ENCODE data around the gene SHC2.

DNA sequence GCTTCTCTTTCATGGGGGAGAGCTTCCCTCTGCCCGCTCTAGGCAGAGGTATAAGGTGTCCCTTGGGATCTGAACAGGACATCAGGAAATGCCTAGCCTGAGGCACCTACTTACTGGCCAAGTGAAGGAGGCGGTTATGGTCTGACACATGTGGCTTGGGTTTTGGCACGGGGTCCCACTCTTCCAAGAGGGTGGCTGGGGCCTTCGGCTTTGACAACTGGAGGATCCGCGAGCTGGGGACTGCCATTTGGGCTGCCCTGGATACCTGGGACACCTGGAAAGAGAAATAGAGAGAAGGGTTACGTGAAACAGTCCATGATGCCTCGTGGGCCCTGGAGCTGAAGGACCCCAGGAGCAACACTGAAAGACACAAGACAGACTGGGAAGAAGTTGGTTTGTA lies 93.9 kb downstream of the SHC2 start:
- TF ChIP-seq, protein P1, sequence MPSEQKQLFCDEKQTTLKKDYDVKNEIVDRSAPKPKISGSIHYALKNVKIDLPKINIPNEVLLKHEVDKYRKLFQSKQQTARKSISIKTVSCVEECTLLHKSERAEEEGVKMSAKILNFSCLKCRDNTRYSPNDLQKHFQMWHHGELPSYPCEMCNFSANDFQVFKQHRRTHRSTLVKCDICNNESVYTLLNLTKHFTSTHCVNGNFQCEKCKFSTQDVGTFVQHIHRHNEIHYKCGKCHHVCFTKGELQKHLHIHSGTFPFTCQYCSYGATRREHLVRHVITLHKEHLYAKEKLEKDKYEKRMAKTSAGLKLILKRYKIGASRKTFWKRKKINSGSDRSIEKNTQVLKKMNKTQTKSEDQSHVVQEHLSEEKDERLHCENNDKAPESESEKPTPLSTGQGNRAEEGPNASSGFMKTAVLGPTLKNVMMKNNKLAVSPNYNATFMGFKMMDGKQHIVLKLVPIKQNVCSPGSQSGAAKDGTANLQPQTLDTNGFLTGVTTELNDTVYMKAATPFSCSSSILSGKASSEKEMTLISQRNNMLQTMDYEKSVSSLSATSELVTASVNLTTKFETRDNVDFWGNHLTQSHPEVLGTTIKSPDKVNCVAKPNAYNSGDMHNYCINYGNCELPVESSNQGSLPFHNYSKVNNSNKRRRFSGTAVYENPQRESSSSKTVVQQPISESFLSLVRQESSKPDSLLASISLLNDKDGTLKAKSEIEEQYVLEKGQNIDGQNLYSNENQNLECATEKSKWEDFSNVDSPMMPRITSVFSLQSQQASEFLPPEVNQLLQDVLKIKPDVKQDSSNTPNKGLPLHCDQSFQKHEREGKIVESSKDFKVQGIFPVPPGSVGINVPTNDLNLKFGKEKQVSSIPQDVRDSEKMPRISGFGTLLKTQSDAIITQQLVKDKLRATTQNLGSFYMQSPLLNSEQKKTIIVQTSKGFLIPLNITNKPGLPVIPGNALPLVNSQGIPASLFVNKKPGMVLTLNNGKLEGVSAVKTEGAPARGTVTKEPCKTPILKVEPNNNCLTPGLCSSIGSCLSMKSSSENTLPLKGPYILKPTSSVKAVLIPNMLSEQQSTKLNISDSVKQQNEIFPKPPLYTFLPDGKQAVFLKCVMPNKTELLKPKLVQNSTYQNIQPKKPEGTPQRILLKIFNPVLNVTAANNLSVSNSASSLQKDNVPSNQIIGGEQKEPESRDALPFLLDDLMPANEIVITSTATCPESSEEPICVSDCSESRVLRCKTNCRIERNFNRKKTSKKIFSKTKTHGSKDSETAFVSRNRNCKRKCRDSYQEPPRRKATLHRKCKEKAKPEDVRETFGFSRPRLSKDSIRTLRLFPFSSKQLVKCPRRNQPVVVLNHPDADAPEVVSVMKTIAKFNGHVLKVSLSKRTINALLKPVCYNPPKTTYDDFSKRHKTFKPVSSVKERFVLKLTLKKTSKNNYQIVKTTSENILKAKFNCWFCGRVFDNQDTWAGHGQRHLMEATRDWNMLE (tag by site-specific recombination; conservative IDR thresholded peaks at IDR 0.05; ENCODE audit: low read depth), result no peak
- TF ChIP-seq, protein P2, sequence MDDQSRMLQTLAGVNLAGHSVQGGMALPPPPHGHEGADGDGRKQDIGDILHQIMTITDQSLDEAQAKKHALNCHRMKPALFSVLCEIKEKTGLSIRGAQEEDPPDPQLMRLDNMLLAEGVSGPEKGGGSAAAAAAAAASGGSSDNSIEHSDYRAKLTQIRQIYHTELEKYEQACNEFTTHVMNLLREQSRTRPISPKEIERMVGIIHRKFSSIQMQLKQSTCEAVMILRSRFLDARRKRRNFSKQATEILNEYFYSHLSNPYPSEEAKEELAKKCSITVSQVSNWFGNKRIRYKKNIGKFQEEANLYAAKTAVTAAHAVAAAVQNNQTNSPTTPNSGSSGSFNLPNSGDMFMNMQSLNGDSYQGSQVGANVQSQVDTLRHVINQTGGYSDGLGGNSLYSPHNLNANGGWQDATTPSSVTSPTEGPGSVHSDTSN (CRISPR knock-in tag; IDR thresholded peaks at IDR 0.05), result no peak
- TF ChIP-seq, protein P3, sequence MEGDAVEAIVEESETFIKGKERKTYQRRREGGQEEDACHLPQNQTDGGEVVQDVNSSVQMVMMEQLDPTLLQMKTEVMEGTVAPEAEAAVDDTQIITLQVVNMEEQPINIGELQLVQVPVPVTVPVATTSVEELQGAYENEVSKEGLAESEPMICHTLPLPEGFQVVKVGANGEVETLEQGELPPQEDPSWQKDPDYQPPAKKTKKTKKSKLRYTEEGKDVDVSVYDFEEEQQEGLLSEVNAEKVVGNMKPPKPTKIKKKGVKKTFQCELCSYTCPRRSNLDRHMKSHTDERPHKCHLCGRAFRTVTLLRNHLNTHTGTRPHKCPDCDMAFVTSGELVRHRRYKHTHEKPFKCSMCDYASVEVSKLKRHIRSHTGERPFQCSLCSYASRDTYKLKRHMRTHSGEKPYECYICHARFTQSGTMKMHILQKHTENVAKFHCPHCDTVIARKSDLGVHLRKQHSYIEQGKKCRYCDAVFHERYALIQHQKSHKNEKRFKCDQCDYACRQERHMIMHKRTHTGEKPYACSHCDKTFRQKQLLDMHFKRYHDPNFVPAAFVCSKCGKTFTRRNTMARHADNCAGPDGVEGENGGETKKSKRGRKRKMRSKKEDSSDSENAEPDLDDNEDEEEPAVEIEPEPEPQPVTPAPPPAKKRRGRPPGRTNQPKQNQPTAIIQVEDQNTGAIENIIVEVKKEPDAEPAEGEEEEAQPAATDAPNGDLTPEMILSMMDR (tag by site-specific recombination; IDR thresholded peaks at IDR 0.05), result no peak
- no peak for TF ChIP-seq ZNF16 (tag by site-specific recombination; IDR thresholded peaks at IDR 0.05; ENCODE audit: low read depth)
- TF ChIP-seq ZNF555 (tag by site-specific recombination; conservative IDR thresholded peaks at IDR 0.05), result no peak
- TF ChIP-seq ZNF473 (tag by site-specific recombination; IDR thresholded peaks at IDR 0.05), result no peak
- no peak for TF ChIP-seq ZNF292 (tag by site-specific recombination; IDR thresholded peaks at IDR 0.05; ENCODE audit: borderline replicate concordance, low read depth)

Measured in HEK293 (cell line).